HCT116 (cell line): ENCODE data around the gene RUNX1. TPM values are rescaled to one million over a fixed set of nuclear protein-coding genes. Genes with fewer than 3 reads are reported as not detected.

ENCODE experiments used
- ATAC-seq: fragments of 200-7000 bp; cut with Tn5 transposase; 2 replicates; pipeline ENCODE4 v1.9.1; 2020; ENCODE audit warnings: mild to moderate bottlenecking, moderate library complexity
- BruUV-seq: library from RNA; stranded (reverse); fragments of 400-500 nt; replicated peaks from 2 replicates; lab custom pipeline; 2021; lab: Mats Ljungman, UMichigan
- CTCF ChIA-PET: fragments of 300-600 bp; sonication (Branson Sonifier 250); formaldehyde crosslinking; loops from one replicate; lab custom pipeline; 2021; ENCODE audit warnings: antibody characterized with exemption; lab: Charles Lee
- POLR2A ChIA-PET: fragments of 300-600, 350-600 bp; sonication (Branson Sonifier 250); formaldehyde crosslinking; loops from one replicate; lab custom pipeline; 2021; ENCODE audit warnings: antibody characterized with exemption; lab: Charles Lee
- RAD21 ChIA-PET, 2 experiments: fragments of 300-600 bp; sonication (Branson Sonifier 250); formaldehyde crosslinking; loops; one replicate each; lab custom pipeline; 2023; ENCODE audit warnings: low total read pairs in 2 of 2; ENCODE audit not compliant: uncharacterized antibody in 2 of 2, unreplicated experiment in 2 of 2, low non-redundant PET in 1 of 2; lab: Charles Lee
- DNase-seq: peaks from one replicate; pipeline ENCODE4 v3.0.0-alpha.2; 2010; ENCODE audit warnings: low read depth, low spot score
- H2AFZ ChIP-seq: fragments of 200-600 bp; shearing (Covaris generic), sonication (generic); 2 replicates; pipeline ENCODE4 v1.6.1; 2017; ENCODE audit warnings: low read depth, mixed run types, mixed read lengths, antibody characterized with exemption, low read length; ENCODE audit not compliant: poor library complexity, severe bottlenecking
- H3K27ac ChIP-seq: 2 replicates; pipeline ENCODE4 v1.5.1; 2012; ENCODE audit warnings: low read depth, low read length
- H3K27me3 ChIP-seq: fragments of 200-600 bp; sonication (generic); 2 replicates; pipeline ENCODE4 v1.6.1; 2016; ENCODE audit warnings: mixed run types, low read length, mixed read lengths; ENCODE audit not compliant: insufficient read depth
- H3K36me3 ChIP-seq, 2 experiments: fragments of 200-500 bp in 1 of 2; fragments of 200-600 bp in 1 of 2; sonication (Bioruptor generic) in 1 of 2; sonication (generic) in 1 of 2; 2 replicates each; pipeline versions ENCODE4 v1.5.1 to v1.6.1; 2014 to 2016; ENCODE audit warnings: low read length in 2 of 2, inconsistent platforms in 1 of 2, mixed read lengths in 1 of 2, mixed run types in 1 of 2; ENCODE audit not compliant: insufficient read depth in 2 of 2, control insufficient read depth in 1 of 2
- H3K4me1 ChIP-seq, 2 experiments: fragments of 200-600 bp in 1 of 2; sonication (generic) in 1 of 2; 2 replicates each; pipeline versions ENCODE4 v1.5.1 to v1.6.1; 2012 to 2017; ENCODE audit warnings: low read length in 2 of 2, inconsistent platforms in 1 of 2, mild to moderate bottlenecking in 1 of 2, mixed read lengths in 1 of 2, mixed run types in 1 of 2, moderate library complexity in 1 of 2; ENCODE audit not compliant: insufficient read depth in 2 of 2, control insufficient read depth in 1 of 2
- H3K4me2 ChIP-seq: fragments of 200-600 bp; sonication (generic); 2 replicates; pipeline ENCODE4 v1.6.1; 2017; ENCODE audit warnings: mixed run types, low read length, mixed read lengths
- H3K4me3 ChIP-seq, 2 experiments: fragments of 200-600 bp in 1 of 2; sonication (generic) in 1 of 2; replicated peaks in 1 of 2; 2 replicates each; pipeline ENCODE4 v1.5.1; 2011 to 2016; ENCODE audit warnings: low read length in 2 of 2, control low read depth in 1 of 2, low read depth in 1 of 2, mild to moderate bottlenecking in 1 of 2, mixed read lengths in 1 of 2, mixed run types in 1 of 2
- H3K79me2 ChIP-seq: fragments of 200-600 bp; sonication (generic); 2 replicates; pipeline ENCODE4 v1.6.1; 2017; ENCODE audit warnings: mild to moderate bottlenecking, mixed run types, low read length, moderate library complexity, mixed read lengths; ENCODE audit not compliant: insufficient read depth
- H3K9ac ChIP-seq: fragments of 200-600 bp; sonication (generic); 2 replicates; pipeline ENCODE4 v1.6.1; 2016; ENCODE audit warnings: low read length, mixed read lengths
- H3K9me2 ChIP-seq: fragments of 200-600 bp; sonication (generic), shearing (Covaris generic); 2 replicates; pipeline ENCODE4 v1.6.1; 2017; ENCODE audit warnings: mixed run types, mild to moderate bottlenecking, moderate library complexity; ENCODE audit not compliant: insufficient read depth
- H3K9me3 ChIP-seq, 2 experiments: fragments of 200-500 bp in 1 of 2; fragments of 200-600 bp in 1 of 2; sonication (Bioruptor generic) in 1 of 2; sonication (generic) in 1 of 2; 2 replicates each; pipeline ENCODE4 v1.6.1; 2014 to 2017; ENCODE audit warnings: low read length in 2 of 2, mixed read lengths in 2 of 2, inconsistent platforms in 1 of 2, low read depth in 1 of 2, mild to moderate bottlenecking in 1 of 2, mixed run types in 1 of 2, moderate library complexity in 1 of 2; ENCODE audit not compliant: control insufficient read depth in 1 of 2, insufficient read depth in 1 of 2
- H4K20me1 ChIP-seq: fragments of 200-600 bp; sonication (generic), shearing (Covaris generic); 2 replicates; pipeline ENCODE4 v1.6.1; 2017; ENCODE audit warnings: mixed run types, mild to moderate bottlenecking, moderate library complexity; ENCODE audit not compliant: insufficient read depth
- CBX3 ChIP-seq: IDR thresholded peaks from 2 replicates; pipeline ENCODE4 v1.6.1; 2012; ENCODE audit warnings: low read depth
- EGR1 ChIP-seq: IDR thresholded peaks from 2 replicates; pipeline ENCODE4 v1.6.1; 2012; ENCODE audit warnings: low read depth
- ELF1 ChIP-seq: IDR thresholded peaks from 2 replicates; pipeline ENCODE4 v1.6.1; 2012; ENCODE audit warnings: low read depth, borderline replicate concordance
- EZH2 ChIP-seq: fragments of 200-600 bp; sonication (generic); IDR thresholded peaks from 2 replicates; pipeline ENCODE4 v1.6.1; 2017; ENCODE audit warnings: antibody characterized with exemption, mixed run types
- POLR2AphosphoS5 ChIP-seq: IDR thresholded peaks from 2 replicates; pipeline ENCODE4 v1.6.1; 2011; ENCODE audit warnings: mild to moderate bottlenecking, low read depth, low read length, moderate library complexity
- REST ChIP-seq: IDR thresholded peaks from 2 replicates; pipeline ENCODE4 v1.6.1; 2012; ENCODE audit warnings: low read depth
- TCF7L2 ChIP-seq: IDR thresholded peaks from 2 replicates; pipeline ENCODE4 v1.7.0; 2011; ENCODE audit warnings: borderline replicate concordance, inconsistent platforms; ENCODE audit not compliant: insufficient read depth, insufficient read length; ENCODE audit errors: extremely low read depth
- YY1 ChIP-seq: IDR thresholded peaks from 2 replicates; pipeline ENCODE4 v1.6.1; 2011; ENCODE audit warnings: low read length, low read depth, moderate library complexity, mild to moderate bottlenecking; ENCODE audit not compliant: insufficient replicate concordance; ENCODE audit errors: extremely low read depth
- intact Hi-C: fragments of 100-400 bp; cut with micrococcal nuclease; formaldehyde crosslinking; loops from 2 replicates; pipeline ENCODE4 v1.10.0; 2022
- total RNA-seq: library from RNA; stranded (reverse); gene quantifications from one replicate; pipeline ENCODE4 v1.2.1, GENCODE V29; 2021; ENCODE audit not compliant: unreplicated experiment

RUNX1 gene
- total RNA-seq, 1 experiment from 2014 or later = 33.5 TPM

- CTCF ChIA-PET = no interaction called here
- POLR2A ChIA-PET = no interaction called here
- Histone ChIP-seq H3K4me1 (peaks cover 33 to 43% of the 10 kb centered on the region in 2 experiments), H3K4me2 (no peak overlapping the region), H3K9me3 (no peaks in the 10 kb centered on the region), H4K20me1 (no peaks in the 10 kb centered on the region), H3K79me2 (peaks cover 19% of the 10 kb centered on the region), H3K36me3 (peaks cover 5 to 13% of the 10 kb centered on the region in 2 experiments; a peak in 3 of 4 replicates), H3K9ac (no peak overlapping the region), H3K27me3 (no peaks in the 10 kb centered on the region), H3K9me2 (no peaks in the 10 kb centered on the region), H3K4me3 (no peak overlapping the region), H3K27ac (no peak overlapping the region), H2AFZ (no peak overlapping the region)
- RAD21 ChIA-PET = no interaction called here
- BruUV-seq = no TSS peak
- DNase-seq (no peak), ATAC-seq (no peak)
- no peak for TF ChIP-seq EZH2
- TF ChIP-seq YY1 = no peak
- no peak for TF ChIP-seq ELF1
- no peak for TF ChIP-seq POLR2AphosphoS5
- TF ChIP-seq CBX3 = no peak
- TF ChIP-seq EGR1 = no peak
- TF ChIP-seq REST = no peak
- no peak for TF ChIP-seq TCF7L2
- intact Hi-C loops = no loop called here
Observed at GRCh38 chr21:34850166-34850690, 198.9 kb downstream of the RUNX1 start.
